ENCODE data around the gene CEP89.
"Not testable (repeated sequence)": the region's sequence is repeated elsewhere in the genome, so short reads cannot be mapped to it uniquely, and the experiment has no call there.

Gene CEP89

GRCh38 chr19:32832094-32832493, 139.7 kb downstream of the CEP89 start:
- not testable (repeated sequence) for DNase-seq

GRCh38 chr19:32831611-32832010, 140.1 kb downstream of the CEP89 start:
- DNase-seq = no peak

DNA sequence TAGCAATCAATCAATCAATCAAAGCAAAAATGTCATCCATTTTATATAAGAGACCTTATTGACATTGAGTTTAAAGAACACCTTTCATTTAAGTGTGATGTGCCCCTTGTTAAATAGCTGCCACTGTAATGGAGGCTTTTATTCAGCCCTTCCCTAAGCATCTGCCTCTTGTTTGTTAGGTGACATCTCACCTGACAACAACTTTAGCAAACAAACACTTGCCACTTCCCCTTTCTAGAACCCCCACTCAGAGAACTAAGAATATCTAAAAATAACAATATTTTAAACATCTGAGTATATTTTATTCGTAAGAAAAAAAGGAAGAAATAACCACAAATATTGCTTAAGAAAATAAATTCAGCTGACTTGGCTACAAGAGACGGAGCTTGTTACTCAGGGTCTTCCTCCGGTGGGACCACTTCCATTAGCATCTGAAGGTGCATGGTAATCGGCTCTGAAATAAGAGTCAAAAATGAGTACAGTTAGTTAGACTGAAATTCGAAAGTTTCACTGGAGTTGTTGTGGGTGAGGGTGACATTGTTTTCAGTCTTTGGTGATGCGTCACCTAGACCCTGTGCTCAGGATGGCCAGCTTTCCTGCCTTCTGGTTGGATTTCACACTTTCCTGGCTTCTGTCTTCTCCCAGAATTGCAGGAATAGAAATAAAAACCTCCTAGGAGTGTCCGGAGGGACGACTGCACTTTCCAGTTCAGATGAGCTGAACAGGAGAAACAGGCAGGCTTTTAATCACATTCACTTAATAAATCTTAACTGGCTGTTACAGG, 141.3 kb downstream of the CEP89 start:
- peak; percentile 50 for DNase-seq

DNA sequence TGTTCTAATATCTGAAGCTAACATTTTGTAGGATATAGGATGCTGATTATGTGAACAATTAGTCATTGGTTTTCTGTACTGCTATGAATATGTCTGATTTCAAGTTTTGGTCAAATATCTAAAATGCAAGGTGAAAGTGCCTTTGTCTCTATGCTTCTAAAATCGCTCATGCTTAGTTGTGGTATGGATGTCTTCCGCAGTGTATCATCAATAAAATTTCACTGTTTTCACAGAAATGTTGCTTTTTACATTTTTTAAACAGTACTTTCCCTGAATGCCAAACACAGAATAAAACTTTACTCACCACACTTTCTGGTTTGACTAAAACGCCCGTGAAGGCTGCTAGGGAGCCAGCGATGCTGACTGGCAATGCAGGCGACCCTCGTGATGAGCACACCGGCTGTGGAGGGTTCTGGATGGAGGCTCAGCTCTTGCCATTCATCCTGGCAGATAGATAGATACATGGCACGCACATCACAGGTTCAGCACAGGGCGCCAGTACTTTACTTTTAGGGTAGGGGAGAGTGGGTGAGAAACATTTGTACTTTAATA, 142.3 kb downstream of the CEP89 start:
- no peak for DNase-seq

GRCh38 chr19:32828643-32829344, 143.0 kb downstream of the CEP89 start:
- no peak for DNase-seq

GRCh38 chr19:32828139-32828538, 143.6 kb downstream of the CEP89 start:
- no peak for DNase-seq

Data from fibroblast of skin of scalp (primary cell).